NCI-H2107 (cell line): ENCODE results near the gene USP44.
"Not testable (repeated sequence)": the region's sequence is repeated elsewhere in the genome, so short reads cannot be mapped to it uniquely, and the experiment has no call there.

Source experiments
- DNase-seq: peaks from one replicate; lab custom pipeline; 2025; lab: John Stamatoyannopoulos, UW

The USP44 gene

GRCh38 chr12:95506707-95507523 is 44.4 kb downstream of the USP44 start:
- no peak for DNase-seq

- DNase-seq = no peak
These were observed 46.2 kb downstream of the USP44 start for GRCh38 chr12:95505039-95505438.

- no peak for DNase-seq
These were observed 47.1 kb downstream of the USP44 start for GRCh38 chr12:95504140-95504539.

- DNase-seq = no peak
These were observed 51.5 kb downstream of the USP44 start for GRCh38 chr12:95499772-95500171.

- no peak for DNase-seq
These were observed 52.3 kb downstream of the USP44 start for GRCh38 chr12:95498968-95499367.

GRCh38 chr12:95497031-95497430 is 54.2 kb downstream of the USP44 start:
- DNase-seq = no peak

DNA sequence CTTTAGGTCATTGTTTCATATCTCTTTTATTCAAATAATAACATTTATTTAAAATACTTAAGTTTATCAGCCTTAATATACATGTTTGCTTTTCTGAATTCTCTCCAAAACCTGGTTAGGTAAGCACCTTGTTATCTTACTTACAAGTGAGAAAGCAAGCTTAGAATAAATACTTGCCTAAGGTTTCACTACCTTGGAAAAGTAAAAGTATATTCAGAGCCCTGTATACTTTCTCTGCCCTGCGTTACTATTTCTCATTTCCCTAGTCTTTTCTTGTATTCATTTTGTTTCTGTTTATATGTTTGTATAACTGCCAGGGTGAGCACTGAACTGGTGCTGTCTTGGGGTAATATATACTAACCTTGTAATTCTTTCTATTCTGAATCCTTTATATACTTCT is 55.8 kb downstream of the USP44 start:
- no peak for DNase-seq

DNA sequence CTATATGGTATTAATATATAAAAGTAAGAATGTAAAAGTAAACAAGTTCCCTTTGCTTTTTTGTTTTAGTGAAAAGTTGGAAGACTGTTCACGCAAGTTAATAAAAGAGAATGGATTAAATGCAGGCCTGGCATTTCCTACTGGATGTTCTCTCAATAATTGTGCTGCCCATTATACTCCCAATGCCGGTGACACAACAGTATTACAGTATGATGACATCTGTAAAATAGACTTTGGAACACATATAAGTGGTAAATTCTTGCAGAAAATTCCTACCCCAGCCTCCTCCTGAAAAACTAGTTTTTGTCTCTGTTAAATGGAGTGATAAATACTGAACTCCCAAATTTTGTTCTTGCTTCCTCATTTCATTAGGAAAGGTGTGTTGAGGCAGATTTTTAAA is 56.4 kb downstream of the USP44 start:
- no peak for DNase-seq

- DNase-seq = no peak
These were observed 58.8 kb downstream of the USP44 start for GRCh38 chr12:95492462-95492861.

- no peak for DNase-seq
These were observed 64.3 kb downstream of the USP44 start for GRCh38 chr12:95487024-95487423.

DNA sequence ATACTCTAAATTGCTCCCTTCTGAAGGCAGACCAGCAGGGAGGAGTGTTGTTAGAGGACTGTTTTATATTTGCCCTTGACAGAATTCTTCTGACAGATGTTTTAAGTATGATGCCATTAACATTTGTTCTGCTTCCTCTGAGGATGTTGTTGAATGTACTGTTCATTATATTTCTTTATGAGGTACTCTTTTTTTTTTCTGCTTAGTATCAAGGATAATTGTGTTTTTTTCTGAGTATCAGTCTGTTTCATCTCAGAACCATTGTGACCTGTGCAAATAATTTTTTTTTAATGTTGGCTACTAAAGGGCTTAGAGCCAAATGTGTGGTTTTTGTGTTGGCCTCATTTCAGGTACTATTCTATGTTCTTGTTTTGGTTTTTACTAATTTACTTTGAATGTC is 66.8 kb downstream of the USP44 start:
- no peak for DNase-seq

DNA sequence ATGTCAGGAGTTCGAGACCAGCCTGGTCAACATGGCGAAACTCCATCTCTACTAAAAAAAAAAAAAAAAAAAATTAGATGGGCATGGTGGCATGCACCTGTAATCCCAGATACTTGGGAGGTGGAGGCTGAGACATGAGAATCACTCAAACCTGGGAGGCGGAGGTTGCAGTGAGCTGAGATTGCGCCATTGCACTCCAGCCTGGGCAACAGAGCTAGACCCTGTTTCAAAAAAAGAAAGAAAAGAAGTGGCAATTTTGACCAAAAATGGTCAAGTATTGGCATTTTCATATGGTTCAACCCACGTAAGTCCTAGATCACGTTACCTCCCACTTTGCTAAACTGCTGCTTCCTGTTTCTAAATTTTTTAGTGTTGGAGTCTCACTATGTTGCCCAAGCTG is 68.7 kb downstream of the USP44 start:
- DNase-seq = not testable (repeated sequence)

DNA sequence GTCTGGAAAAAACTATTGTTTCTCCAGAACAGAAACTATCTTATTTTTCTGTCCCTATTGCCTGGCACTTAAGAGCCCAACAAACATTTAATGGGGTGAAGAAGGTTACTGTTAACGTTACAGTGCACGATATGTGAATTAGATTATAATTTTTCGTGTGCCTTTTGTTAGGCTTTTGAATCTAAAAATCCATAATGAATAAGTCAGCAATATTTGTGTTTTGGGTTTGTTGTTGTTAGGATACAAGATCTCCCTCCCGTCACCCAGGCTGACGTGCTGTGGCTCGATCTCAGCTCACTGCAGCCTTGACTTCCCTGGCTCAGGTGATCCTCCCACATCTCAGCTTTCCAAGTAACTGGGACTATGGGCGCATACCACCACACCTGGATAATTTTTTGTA is 69.4 kb downstream of the USP44 start:
- no peak for DNase-seq

DNA sequence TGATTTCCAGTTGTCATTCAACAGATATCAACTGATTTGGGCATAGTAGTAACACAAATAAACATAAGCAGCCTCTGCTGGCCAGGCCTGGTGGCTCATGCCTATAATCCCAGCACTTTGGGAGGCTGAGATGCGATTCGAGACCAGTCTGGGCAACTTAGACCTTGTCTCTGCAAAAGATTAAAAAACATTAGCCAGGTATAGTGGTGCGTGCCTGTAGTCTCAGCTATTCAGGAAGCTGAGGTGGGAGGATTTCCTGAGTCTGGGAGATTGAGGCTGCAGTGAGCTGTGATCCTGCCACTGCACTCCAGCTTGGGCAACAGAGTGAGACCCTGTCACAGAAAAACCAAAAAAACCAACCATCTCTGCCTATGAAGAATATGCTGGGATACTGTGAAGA is 70.2 kb downstream of the USP44 start:
- no peak for DNase-seq

DNA sequence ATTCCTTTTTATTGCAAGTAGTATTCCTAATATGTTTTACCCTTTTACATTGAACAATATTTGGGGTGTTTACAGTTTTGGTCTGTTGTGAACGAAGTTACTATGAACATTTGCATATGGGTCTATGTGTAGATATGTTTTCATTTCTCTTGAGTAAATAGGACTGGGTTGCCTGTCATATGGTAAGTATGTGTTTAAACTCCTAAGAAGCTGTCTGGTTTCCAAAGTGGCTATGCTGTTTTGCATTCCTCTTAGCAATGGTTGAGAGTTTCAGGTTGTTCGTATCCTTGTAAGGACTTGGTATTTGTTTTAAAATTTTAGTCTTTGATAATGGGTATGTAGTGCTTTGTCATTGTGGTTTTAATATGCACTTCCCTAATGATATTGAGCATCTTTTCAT is 71.0 kb downstream of the USP44 start:
- no peak for DNase-seq

DNA sequence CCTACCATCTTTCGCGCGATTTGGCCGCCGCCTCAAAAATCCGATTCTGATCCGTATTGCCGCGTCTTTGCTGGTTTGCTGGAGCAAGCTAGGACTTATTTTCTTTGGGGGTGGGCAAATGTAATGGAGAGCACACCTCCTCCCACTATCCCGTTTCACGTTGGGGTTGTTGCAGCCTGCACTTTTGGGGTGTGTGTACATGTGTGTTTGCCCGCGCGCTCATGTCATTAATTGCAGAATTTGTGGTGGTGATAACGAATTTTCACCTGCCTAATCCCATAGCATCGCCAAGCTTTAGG is 76.7 kb downstream of the USP44 start:
- no peak for DNase-seq

DNA sequence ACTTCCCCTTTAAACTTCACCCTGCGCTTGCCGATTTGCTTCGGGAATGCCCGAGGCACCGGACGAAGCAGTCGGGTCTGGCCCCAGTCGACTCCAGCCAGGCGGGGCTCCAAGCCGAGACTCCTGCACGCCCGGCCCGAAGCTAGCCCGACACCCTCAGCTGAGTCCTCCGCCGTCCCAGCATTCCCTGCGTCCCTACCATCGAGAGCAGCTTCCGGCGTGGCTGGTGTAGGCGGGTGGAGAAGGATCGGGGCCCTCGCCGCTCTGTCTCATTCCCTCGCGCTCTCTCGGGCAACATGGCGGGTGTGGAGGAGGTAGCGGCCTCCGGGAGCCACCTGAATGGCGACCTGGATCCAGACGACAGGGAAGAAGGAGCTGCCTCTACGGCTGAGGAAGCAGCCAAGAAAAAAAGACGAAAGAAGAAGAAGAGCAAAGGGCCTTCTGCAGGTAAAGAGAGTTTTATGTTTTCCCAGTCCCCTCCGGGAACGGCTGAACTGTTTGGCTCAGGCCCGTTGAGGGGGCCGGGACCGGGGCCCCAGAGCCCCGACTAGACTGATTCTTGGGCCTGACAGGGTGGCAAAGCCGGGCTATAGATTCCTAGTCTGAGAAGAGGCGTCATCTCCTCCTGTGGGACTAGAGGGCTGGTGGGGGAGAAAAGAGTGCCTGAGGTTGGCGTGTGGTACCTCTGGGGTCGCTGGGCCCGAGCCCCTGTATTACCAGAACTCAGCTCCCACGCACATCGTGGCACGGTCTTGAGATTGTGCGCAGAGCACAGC is 77.2 kb downstream of the USP44 start, which contains the start of gene METAP2:
Gene METAP2, plus strand, starts transcription at position 269 of the 776 bp plus-strand sequence. Its CDS starts 28 bp downstream, at position 297.
- DNase-seq = peak; percentile 93

GRCh38 chr12:95473231-95473883 is 77.9 kb downstream of the USP44 start:
- DNase-seq = peak; percentile 25

DNA sequence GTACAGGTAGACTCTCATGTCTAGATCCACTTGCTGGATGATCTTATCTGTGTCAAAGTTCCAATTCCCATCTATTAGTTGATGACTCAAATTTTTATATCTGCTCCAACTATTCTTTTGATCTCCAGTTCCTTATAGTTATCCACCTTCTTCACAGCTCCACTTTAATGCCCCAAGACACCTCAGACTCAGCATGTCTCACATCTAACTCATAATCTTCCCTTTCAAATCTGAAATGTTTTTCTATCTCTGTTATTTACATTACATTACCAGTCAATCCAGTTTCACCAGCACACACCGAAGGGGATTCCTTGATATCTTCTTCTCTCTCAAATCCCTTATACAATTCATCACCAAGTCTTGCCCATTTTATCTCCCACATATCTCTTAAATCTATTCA is 81.0 kb downstream of the USP44 start:
- no peak for DNase-seq
